H9 (cell line): ENCODE data around the gene MFAP3. TPM values are rescaled to one million over a fixed set of nuclear protein-coding genes. Genes with fewer than 3 reads are reported as not detected.

Source experiments
- DNase-seq: peaks from one replicate; pipeline ENCODE4 v3.0.0-alpha.2; 2017
- H2AFZ ChIP-seq: one replicate; pipeline ENCODE4 v1.6.1; 2013; ENCODE audit warnings: mild to moderate bottlenecking, low read length, control low read depth, moderate library complexity
- H2AK5ac ChIP-seq: 2 replicates; pipeline ENCODE4 v1.6.1; 2013; ENCODE audit warnings: low read length, control low read depth, mixed read lengths; ENCODE audit not compliant: insufficient read length
- H2BK120ac ChIP-seq: one replicate; pipeline ENCODE4 v1.6.1; 2013; ENCODE audit warnings: low read depth, mild to moderate bottlenecking, low read length, control low read depth, inconsistent platforms; ENCODE audit not compliant: poor library complexity, severe bottlenecking
- H2BK12ac ChIP-seq: 2 replicates; pipeline ENCODE4 v1.6.1; 2013; ENCODE audit warnings: low read length, control low read depth, mixed read lengths, low read depth; ENCODE audit not compliant: insufficient read length
- H2BK15ac ChIP-seq: 2 replicates; pipeline ENCODE4 v1.6.1; 2013; ENCODE audit warnings: low read depth, low read length, control low read depth
- H2BK20ac ChIP-seq: one replicate; pipeline ENCODE4 v1.6.1; 2013; ENCODE audit warnings: low read depth, mild to moderate bottlenecking, low read length, control low read depth, inconsistent platforms; ENCODE audit not compliant: poor library complexity, severe bottlenecking
- H2BK5ac ChIP-seq: 2 replicates; pipeline ENCODE4 v1.6.1; 2013; ENCODE audit warnings: low read length, control low read depth, mixed read lengths; ENCODE audit not compliant: insufficient read length
- H3K14ac ChIP-seq: 2 replicates; pipeline ENCODE4 v1.6.1; 2013; ENCODE audit warnings: low read length, control low read depth; ENCODE audit not compliant: insufficient read depth
- H3K18ac ChIP-seq: 2 replicates; pipeline ENCODE4 v1.6.1; 2013; ENCODE audit warnings: low read depth, mild to moderate bottlenecking, mixed read lengths, low read length, control low read depth; ENCODE audit not compliant: insufficient read length
- H3K23ac ChIP-seq: 2 replicates; pipeline ENCODE4 v1.6.1; 2013; ENCODE audit warnings: low read length, control low read depth, mixed read lengths, low read depth; ENCODE audit not compliant: insufficient read length
- H3K23me2 ChIP-seq: 2 replicates; pipeline ENCODE4 v1.6.1; 2013; ENCODE audit warnings: low read depth, mild to moderate bottlenecking, mixed read lengths, low read length, control low read depth; ENCODE audit not compliant: insufficient read length, poor library complexity, severe bottlenecking
- H3K27ac ChIP-seq: 2 replicates; pipeline ENCODE4 v1.5.1; 2013; ENCODE audit warnings: low read length, control low read depth, mixed read lengths, low read depth; ENCODE audit not compliant: insufficient read length
- H3K27me3 ChIP-seq: 2 replicates; pipeline ENCODE4 v1.6.1; 2013; ENCODE audit warnings: low read length, control low read depth, inconsistent platforms; ENCODE audit not compliant: insufficient read depth
- H3K4ac ChIP-seq: 2 replicates; pipeline ENCODE4 v1.6.1; 2013; ENCODE audit warnings: low read depth, mild to moderate bottlenecking, control low read depth, inconsistent platforms, low read length, moderate library complexity
- H3K4me1 ChIP-seq: 2 replicates; pipeline ENCODE4 v1.6.1; 2013; ENCODE audit warnings: low read length, control low read depth, inconsistent platforms; ENCODE audit not compliant: insufficient read depth
- H3K4me2 ChIP-seq: 2 replicates; pipeline ENCODE4 v1.6.1; 2013; ENCODE audit warnings: low read length, control low read depth, mixed read lengths; ENCODE audit not compliant: insufficient read length, insufficient read depth
- H3K56ac ChIP-seq: 2 replicates; pipeline ENCODE4 v1.6.1; 2013; ENCODE audit warnings: low read depth, mild to moderate bottlenecking, mixed read lengths, low read length, control low read depth; ENCODE audit not compliant: insufficient read length
- H3K79me1 ChIP-seq: 2 replicates; pipeline ENCODE4 v1.6.1; 2013; ENCODE audit warnings: low read depth, mild to moderate bottlenecking, moderate library complexity, low read length, control low read depth, inconsistent platforms; ENCODE audit not compliant: insufficient read depth, poor library complexity, severe bottlenecking
- H3K79me2 ChIP-seq: 2 replicates; pipeline ENCODE4 v1.6.1; 2013; ENCODE audit warnings: low read length, control low read depth, inconsistent platforms; ENCODE audit not compliant: insufficient read depth
- H3K9ac ChIP-seq: 2 replicates; pipeline ENCODE4 v1.6.1; 2013; ENCODE audit warnings: low read length, control low read depth, mixed read lengths; ENCODE audit not compliant: insufficient read length; ENCODE audit errors: extremely low read depth
- H3K9me3 ChIP-seq: one replicate; pipeline ENCODE4 v1.6.1; 2013; ENCODE audit warnings: low read depth, low read length, inconsistent platforms; ENCODE audit not compliant: control insufficient read depth
- H3T11ph ChIP-seq: one replicate; pipeline ENCODE4 v1.6.1; 2013; ENCODE audit warnings: mild to moderate bottlenecking, low read length, control low read depth, inconsistent platforms
- H4K20me1 ChIP-seq: one replicate; pipeline ENCODE4 v1.6.1; 2013; ENCODE audit not compliant: control insufficient read depth, insufficient read length, insufficient read depth
- H4K5ac ChIP-seq: 2 replicates; pipeline ENCODE4 v1.6.1; 2013; ENCODE audit warnings: low read depth, mild to moderate bottlenecking, mixed read lengths, low read length, control low read depth; ENCODE audit not compliant: insufficient read length
- H4K8ac ChIP-seq: replicated peaks from 2 replicates; pipeline ENCODE4 v1.6.1; 2013; ENCODE audit warnings: low read length, control low read depth, mixed read lengths, low read depth; ENCODE audit not compliant: insufficient read length
- H4K91ac ChIP-seq: 2 replicates; pipeline ENCODE4 v1.6.1; 2013; ENCODE audit warnings: low read depth, mild to moderate bottlenecking, moderate library complexity, mixed read lengths, low read length, control low read depth; ENCODE audit not compliant: insufficient read length
- H3K27ac Mint-ChIP-seq, 3 experiments: 2 replicates in 2 of 3; 3 replicates in 1 of 3; pipeline ENCODE4 v1.8.0; 2020 to 2021; ENCODE audit warnings: mixed read lengths in 3 of 3, mild to moderate bottlenecking in 1 of 3, moderate library complexity in 1 of 3
- H3K27me3 Mint-ChIP-seq: 2 replicates; pipeline ENCODE4 v1.8.0; 2021; ENCODE audit warnings: low read depth, mild to moderate bottlenecking, moderate library complexity, mixed read lengths
- H3K36me3 Mint-ChIP-seq, 3 experiments: 2 replicates in 2 of 3; 3 replicates in 1 of 3; pipeline ENCODE4 v1.8.0; 2020 to 2021; ENCODE audit warnings: low read depth in 3 of 3, mixed read lengths in 3 of 3; ENCODE audit not compliant: insufficient read depth in 1 of 3
- H3K4me1 Mint-ChIP-seq, 2 experiments: 2 replicates each; pipeline ENCODE4 v1.8.0; 2020; ENCODE audit warnings: mixed read lengths in 2 of 2
- H3K4me3 Mint-ChIP-seq, 2 experiments: 2 replicates in 1 of 2; 3 replicates in 1 of 2; pipeline ENCODE4 v1.8.0; 2020 to 2021; ENCODE audit warnings: mild to moderate bottlenecking in 2 of 2, mixed read lengths in 2 of 2, moderate library complexity in 1 of 2
- H3K9me3 Mint-ChIP-seq, 2 experiments: 2 replicates in 1 of 2; 3 replicates in 1 of 2; pipeline ENCODE4 v1.8.0; 2020; ENCODE audit warnings: mild to moderate bottlenecking in 2 of 2, mixed read lengths in 2 of 2, moderate library complexity in 1 of 2
- CTCF ChIP-seq: fragments of 200-600 bp; sonication (generic); conservative IDR thresholded peaks from 3 replicates; pipeline ENCODE4 v1.8.0; 2021; ENCODE audit warnings: antibody characterized with exemption, mild to moderate bottlenecking
- WGBS: extraction: QIAGEN DNeasy Blood & Tissue Kit; methylation state at CpG from one replicate; pipeline ENCODE4 v1.1.7; 2013; ENCODE audit warnings: missing lambda C conversion rate, low lambda C conversion rate, mixed read lengths; ENCODE audit not compliant: insufficient read length; ENCODE audit errors: extremely low coverage; 5-methylcytosine and 5-hydroxymethylcytosine counted together
- total RNA-seq: library from RNA; stranded (reverse); gene quantifications from 2 replicates; pipeline ENCODE4 v1.2.1, GENCODE V29; 2021

Gene MFAP3
- total RNA-seq, 1 experiment from 2014 or later = 24.5 TPM

- no peaks in the 10 kb centered on the region for H3K27me3 Mint-ChIP-seq
- H3K23me2 ChIP-seq = no peaks in the 10 kb centered on the region
- H2BK15ac ChIP-seq = no peak overlapping the region
- WGBS = no CpG with 5 or more reads among the region's 3 CpGs
- no peaks in the 10 kb centered on the region for H3K4me1 Mint-ChIP-seq
- no peak overlapping the region for H3K18ac ChIP-seq
- no peaks in the 10 kb centered on the region for H3K36me3 Mint-ChIP-seq
- no peak for TF ChIP-seq CTCF
- no peak overlapping the region for H3K27ac ChIP-seq
- no peak overlapping the region for H3K4me3 Mint-ChIP-seq
- H2BK12ac ChIP-seq = no peak overlapping the region
- no peak overlapping the region for H3K56ac ChIP-seq
- no peak overlapping the region; a peak in 1 of 7 replicates for H3K27ac Mint-ChIP-seq
- H2BK5ac ChIP-seq = no peak overlapping the region
- no peak for DNase-seq
- H3K4me1 ChIP-seq = no peaks in the 10 kb centered on the region
- H2AFZ ChIP-seq = no peak overlapping the region
- peaks cover 0 to 2% of the 10 kb centered on the region in 2 experiments; a peak in 1 of 5 replicates for H3K9me3 Mint-ChIP-seq
- H4K8ac ChIP-seq = no peak overlapping the region
- H2AK5ac ChIP-seq = no peak overlapping the region
- no peak overlapping the region for H3K4me2 ChIP-seq
- H3K79me2 ChIP-seq = no peaks in the 10 kb centered on the region
- no peaks in the 10 kb centered on the region; the same call in 1 of the 2 replicates for H3K27me3 ChIP-seq
- H3K9me3 ChIP-seq = no peaks in the 10 kb centered on the region
- no peak overlapping the region for H3K9ac ChIP-seq
- no peak overlapping the region for H4K5ac ChIP-seq
- no peaks in the 10 kb centered on the region for H4K20me1 ChIP-seq
- no peak overlapping the region for H3K14ac ChIP-seq
- H4K91ac ChIP-seq = no peak overlapping the region
- no peaks in the 10 kb centered on the region for H3K79me1 ChIP-seq
- H3T11ph ChIP-seq = no peak overlapping the region
- no peak overlapping the region for H3K23ac ChIP-seq
- no peak overlapping the region for H3K4ac ChIP-seq
- H2BK120ac ChIP-seq = no peak overlapping the region
- H2BK20ac ChIP-seq = no peak overlapping the region
Observed at GRCh38 chr5:154010660-154011059, 28.1 kb upstream of the MFAP3 start.
